ENCODE results near the gene SENP3. TPM values are rescaled to one million over a fixed set of nuclear protein-coding genes. Genes with fewer than 3 reads are reported as not detected.
"Not testable (repeated sequence)": the region's sequence is repeated elsewhere in the genome, so short reads cannot be mapped to it uniquely, and the experiment has no call there.

Gene SENP3
- total RNA-seq, 2 donors from 2014 or later: 71.5 to 82.3 TPM

DNA sequence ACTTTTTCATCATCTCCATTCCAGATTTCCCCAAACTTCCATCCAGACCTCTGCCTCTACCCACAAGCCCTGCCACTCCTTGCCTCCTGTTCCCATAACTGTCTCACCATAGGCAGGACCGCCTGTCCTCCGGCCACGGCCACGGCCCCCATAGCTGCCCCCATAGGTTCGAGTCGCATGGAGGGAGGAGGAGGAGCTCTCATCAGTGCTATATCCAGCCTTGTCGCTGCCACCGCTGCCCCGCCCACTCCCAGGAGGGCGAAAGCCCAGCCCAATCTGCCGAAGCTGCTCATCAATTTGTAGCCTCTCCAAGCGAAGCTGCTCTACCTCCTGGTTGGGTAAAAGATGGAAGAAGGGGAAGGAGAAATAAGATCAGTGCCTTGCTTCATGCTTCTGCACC, 31.6 kb downstream of the SENP3 start:
- no peaks in the 10 kb centered on the region for H3K9me3 ChIP-seq (ENCODE audit: control insufficient read depth, low read length)
- H3K36me3 ChIP-seq (ENCODE audit: control insufficient read depth, insufficient read depth, low read length): peaks cover 81% of the 10 kb centered on the region
- no peak overlapping the region for H3K27ac Mint-ChIP-seq
- DNase-seq: peak; percentile 51
- H3K9me3 Mint-ChIP-seq: no peaks in the 10 kb centered on the region
- H3K4me3 Mint-ChIP-seq: no peak overlapping the region
- peaks cover 16% of the 10 kb centered on the region for H3K4me1 ChIP-seq (ENCODE audit: control insufficient read depth, insufficient read depth, low read length)
- no peaks in the 10 kb centered on the region for H3K27me3 ChIP-seq (ENCODE audit: control insufficient read depth, insufficient read depth, low read length, poor library complexity, severe bottlenecking)
- H3K36me3 Mint-ChIP-seq (ENCODE audit: low read depth): peaks cover 63% of the 10 kb centered on the region
- WGBS, 2 experiments (ENCODE audit: insufficient coverage in 1 of 2, insufficient read length in 1 of 2): 91 to 92% methylated on average over 5 to 12 of the region's 12 CpGs
- peaks cover 19% of the 10 kb centered on the region for H3K4me1 Mint-ChIP-seq
- H3K4me3 ChIP-seq (ENCODE audit: low read length): no peak overlapping the region
- H3K27me3 Mint-ChIP-seq (ENCODE audit: insufficient read depth): no peaks in the 10 kb centered on the region
- H3K9ac ChIP-seq (ENCODE audit: extremely low read depth, low read length, poor library complexity, severe bottlenecking): no peak overlapping the region
- TF ChIP-seq CTCF (conservative IDR thresholded peaks at IDR 0.05): no peak
- no peak overlapping the region for H3K27ac ChIP-seq (ENCODE audit: low read depth, low read length)

DNA sequence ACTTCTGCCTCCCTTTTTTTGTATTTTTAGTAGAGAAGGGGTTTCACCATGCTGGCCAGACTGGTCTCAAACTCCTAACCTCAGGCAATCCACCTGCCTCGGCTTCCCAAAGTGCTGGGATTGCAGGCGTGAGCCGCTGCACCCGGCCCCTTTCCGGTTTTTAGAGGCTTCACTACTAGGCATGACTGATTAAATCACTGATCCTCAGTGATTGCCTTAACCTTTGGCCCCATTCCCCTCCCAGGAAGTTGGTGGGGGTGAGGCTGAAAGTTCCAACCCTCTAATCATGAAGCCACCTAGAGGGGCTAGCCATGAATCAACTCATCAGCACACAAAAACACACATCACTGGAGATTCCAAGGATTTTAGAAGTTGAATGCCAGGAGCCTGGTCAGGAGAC, 35.8 kb downstream of the SENP3 start:
- not testable (repeated sequence) for H3K9me3 Mint-ChIP-seq; H3K4me1 ChIP-seq (ENCODE audit: control insufficient read depth, insufficient read depth, low read length); H3K27ac ChIP-seq (ENCODE audit: low read depth, low read length); H3K4me1 Mint-ChIP-seq; H3K27ac Mint-ChIP-seq; H3K9me3 ChIP-seq (ENCODE audit: control insufficient read depth, low read length); H3K27me3 Mint-ChIP-seq (ENCODE audit: insufficient read depth); DNase-seq; H3K9ac ChIP-seq (ENCODE audit: extremely low read depth, low read length, poor library complexity, severe bottlenecking); H3K4me3 ChIP-seq (ENCODE audit: low read length); H3K4me3 Mint-ChIP-seq; H3K27me3 ChIP-seq (ENCODE audit: control insufficient read depth, insufficient read depth, low read length, poor library complexity, severe bottlenecking)
- H3K36me3 Mint-ChIP-seq (ENCODE audit: low read depth): peaks cover 82% of the 10 kb centered on the region
- WGBS, 2 experiments (ENCODE audit: insufficient coverage in 1 of 2, insufficient read length in 1 of 2): 94% methylated on average over 5 of the region's 5 CpGs; no CpG with 5 or more reads in 1 of the 2 experiments
- H3K36me3 ChIP-seq (ENCODE audit: control insufficient read depth, insufficient read depth, low read length): peaks cover 83% of the 10 kb centered on the region

GRCh38 chr17:7606280-7606679, 44.6 kb downstream of the SENP3 start:
- Histone ChIP-seq H3K4me1 (ENCODE audit: control insufficient read depth, insufficient read depth, low read length) (no peaks in the 10 kb centered on the region), H3K27ac (ENCODE audit: low read depth, low read length) (no peak overlapping the region), H3K9me3 (ENCODE audit: control insufficient read depth, low read length) (no peaks in the 10 kb centered on the region), H3K9ac (ENCODE audit: extremely low read depth, low read length, poor library complexity, severe bottlenecking) (no peak overlapping the region), H3K36me3 (ENCODE audit: control insufficient read depth, insufficient read depth, low read length) (peaks cover 66% of the 10 kb centered on the region), H3K27me3 (ENCODE audit: control insufficient read depth, insufficient read depth, low read length, poor library complexity, severe bottlenecking) (no peaks in the 10 kb centered on the region), H3K4me3 (ENCODE audit: low read length) (no peak overlapping the region)
- Mint-ChIP-seq H3K36me3 (ENCODE audit: low read depth) (peaks cover 53% of the 10 kb centered on the region), H3K27ac (peak overlapping the region; percentile 41), H3K4me1 (peaks cover 6% of the 10 kb centered on the region), H3K27me3 (ENCODE audit: insufficient read depth) (no peaks in the 10 kb centered on the region), H3K9me3 (no peaks in the 10 kb centered on the region), H3K4me3 (no peak overlapping the region)
- TF ChIP-seq CTCF (conservative IDR thresholded peaks at IDR 0.05): no peak
- WGBS, 2 experiments (ENCODE audit: insufficient coverage in 1 of 2, insufficient read length in 1 of 2): 89 to 100% methylated on average over 3 to 4 of the region's 4 CpGs
- no peak for DNase-seq

DNA sequence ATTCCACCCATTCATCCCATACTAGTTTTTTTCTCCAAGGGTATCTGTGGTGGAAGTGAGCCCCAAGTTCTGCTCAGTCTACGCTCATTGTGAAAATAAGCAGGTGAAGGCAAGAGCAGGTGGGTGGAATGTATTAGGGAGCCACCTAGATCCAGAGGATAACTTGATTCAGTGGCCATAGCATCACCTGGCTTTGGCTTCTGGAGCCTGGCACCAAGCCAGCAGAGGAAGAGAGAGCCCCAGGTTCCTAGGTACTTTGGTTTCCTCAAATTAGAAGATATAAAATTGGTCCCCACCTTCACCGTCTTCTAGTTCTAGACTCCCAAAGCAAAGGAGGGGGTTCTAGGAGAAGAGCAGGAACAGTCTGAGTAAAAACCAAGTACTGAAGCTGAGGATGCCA, 48.9 kb downstream of the SENP3 start:
- H3K4me1 ChIP-seq (ENCODE audit: control insufficient read depth, insufficient read depth, low read length): no peaks in the 10 kb centered on the region

More for the DNA sequence above, 48.9 kb downstream of the SENP3 start:
- no peak for TF ChIP-seq CTCF (conservative IDR thresholded peaks at IDR 0.05)
- H3K27ac Mint-ChIP-seq: no peak overlapping the region
- WGBS, 2 experiments (ENCODE audit: insufficient coverage in 1 of 2, insufficient read length in 1 of 2): 92 to 100% methylated on average over 1 to 2 of the region's 2 CpGs
- no peak for DNase-seq
- H3K27ac ChIP-seq (ENCODE audit: low read depth, low read length): no peak overlapping the region
- H3K9ac ChIP-seq (ENCODE audit: extremely low read depth, low read length, poor library complexity, severe bottlenecking): no peak overlapping the region
- peaks cover 31% of the 10 kb centered on the region for H3K36me3 ChIP-seq (ENCODE audit: control insufficient read depth, insufficient read depth, low read length)
- no peaks in the 10 kb centered on the region for H3K27me3 ChIP-seq (ENCODE audit: control insufficient read depth, insufficient read depth, low read length, poor library complexity, severe bottlenecking)
- H3K9me3 Mint-ChIP-seq: no peaks in the 10 kb centered on the region
- peaks cover 24% of the 10 kb centered on the region for H3K4me1 Mint-ChIP-seq
- no peak overlapping the region for H3K4me3 ChIP-seq (ENCODE audit: low read length)
- no peaks in the 10 kb centered on the region for H3K9me3 ChIP-seq (ENCODE audit: control insufficient read depth, low read length)
- H3K36me3 Mint-ChIP-seq (ENCODE audit: low read depth): peaks cover 30% of the 10 kb centered on the region
- no peaks in the 10 kb centered on the region for H3K27me3 Mint-ChIP-seq (ENCODE audit: insufficient read depth)
- no peak overlapping the region for H3K4me3 Mint-ChIP-seq
